Adrenal gland (tissue), 19 donors: ENCODE results near the gene NLRP4. TPM values are rescaled to one million over a fixed set of nuclear protein-coding genes. Genes with fewer than 3 reads are reported as not detected.

Source experiments
- DNase-seq, 7 donors: peaks; one replicate each; pipeline ENCODE4 v3.0.0-alpha.2; 2019 to 2020
- H3K27ac ChIP-seq, 5 donors: fragments of 200-600 bp; sonication (generic) in 4 of 5; 1 replicate in 3 of 5; 2 replicates in 2 of 5; pipeline versions ENCODE4 v1.5.1 to v1.8.0; 2016 to 2020; ENCODE audit warnings: mild to moderate bottlenecking in 1 of 5
- H3K27me3 ChIP-seq: fragments of 200-600 bp; 2 replicates; pipeline ENCODE4 v1.8.0; 2021
- H3K36me3 ChIP-seq, 2 donors: fragments of 200-600 bp; replicated peaks in 1 of 2; 1 replicate in 1 of 2; 2 replicates in 1 of 2; pipeline versions ENCODE4 v1.5.1 to v1.8.0; 2018 to 2022
- H3K4me1 ChIP-seq, 2 donors: fragments of 200-600 bp; replicated peaks in 1 of 2; 1 replicate in 1 of 2; 2 replicates in 1 of 2; pipeline versions ENCODE4 v1.5.1 to v1.8.0; 2018 to 2021
- H3K4me3 ChIP-seq, 4 donors: fragments of 200-600 bp; sonication (generic) in 3 of 4; one replicate each; pipeline ENCODE4 v1.5.1; 2016 to 2018
- H3K9me3 ChIP-seq, 3 donors: fragments of 200-600 bp; sonication (generic) in 1 of 3; replicated peaks in 1 of 3; 1 replicate in 2 of 3; 2 replicates in 1 of 3; pipeline versions ENCODE4 v1.5.1 to v1.8.0; 2016 to 2021
- CTCF ChIP-seq, 6 experiments: fragments of 450-650 bp in 4 of 6; fragments of 200-600 bp in 2 of 6; sonication (generic) in 1 of 6; IDR thresholded peaks; 1 replicate in 5 of 6; 2 replicates in 1 of 6; pipeline versions ENCODE4 v1.5.1 to v1.8.0; 2016 to 2021; ENCODE audit warnings: antibody characterized with exemption in 6 of 6, mild to moderate bottlenecking in 2 of 6, moderate library complexity in 1 of 6
- POLR2A ChIP-seq, 2 donors: fragments of 450-650 bp; IDR thresholded peaks; one replicate each; pipeline ENCODE4 v1.6.1; 2017; ENCODE audit warnings: antibody characterized with exemption in 2 of 2, mild to moderate bottlenecking in 2 of 2, moderate library complexity in 1 of 2
- WGBS, 4 donors: extraction: QIAGEN DNeasy Blood & Tissue Kit in 2 of 4; methylation state at CpG; one replicate each; pipeline versions ENCODE4 v1.1.5 to v1.1.7; 2013 to 2017; 5-methylcytosine and 5-hydroxymethylcytosine counted together
- intact Hi-C, 2 donors: fragments of 100-400 bp; cut with DNase I; formaldehyde crosslinking; loops; one replicate each; pipeline versions ENCODE4 v1.14.1 to v1.15.0; 2022 to 2023
- long read RNA-seq, 10 donors: library from polyadenylated mRNA in 3 of 10; unstranded in 2 of 10; stranded (forward) in 1 of 10; transcript quantifications; one replicate each; pipeline ENCODE4 v2.0.0 and lab custom pipeline, GENCODE V29; 2021 to 2026
- polyA plus RNA-seq, 3 donors: library from polyadenylated mRNA; stranded (reverse); fragments of 200-250 nt in 2 of 3; fragments of 350-450 nt in 1 of 3; fragmentation: Illumina TruSeq in 1 of 3; extraction: RNeasy Lipid Tissue Mini Kit (QIAGEN cat#74804) in 1 of 3; gene quantifications; one replicate each; pipeline ENCODE4 v1.2.3, GENCODE V29; 2013 to 2014
- total RNA-seq, 9 donors: library from RNA; depleted of rRNA in 4 of 9; stranded (reverse); fragments of >200 nt in 4 of 9; fragments of 120-200 nt in 1 of 9; fragmentation: NEBNext Ultra II Directional in 1 of 9; extraction: Animal tissue kit (Norgen Biotek cat#: 25700) in 1 of 9; gene quantifications; one replicate each; pipeline versions ENCODE4 v1.1.0 to v1.2.4, GENCODE V29; 2013 to 2023
- donor health status: healthy with polysubstance abuse.
- donor health status: Bipolar disorder and iron deficiency.
- donor health status: DM: yes; HTN: yes; CAD: no.
- donor health status: DM: no; HTN: no; CAD: no.
- donor health status: DM: no; HTN: no; CAD: no.
- donor health status: DM: yes; HTN: yes; CAD: no.

The NLRP4 gene
- total RNA-seq (not detected), polyA plus RNA-seq (not detected)
- long read RNA-seq, donor 1, result 0 reads
- long read RNA-seq, donor 2, result 0 reads
- long read RNA-seq, donor 3, result 0 reads
- long read RNA-seq, donor 4, result 0 reads
- long read RNA-seq, donor 5, result 0 reads
- long read RNA-seq, donor 6, result 0 reads
- long read RNA-seq, donor 7, result 0 reads
- long read RNA-seq, donor 8, result 0 reads
- long read RNA-seq, donor 9, result 0 reads
- long read RNA-seq, donor 10, result 0 reads

- intact Hi-C loops, result no loop called here
- H3K36me3 ChIP-seq, result no peaks in the 10 kb centered on the region
- H3K4me3 ChIP-seq, result no peak within 1 kb of the TSS
- no peaks in the 10 kb centered on the region for H3K4me1 ChIP-seq
- no peaks in the 10 kb centered on the region for H3K9me3 ChIP-seq
- H3K27ac ChIP-seq, result no peak within 1 kb of the TSS
- no peaks in the 10 kb centered on the region for H3K27me3 ChIP-seq
- TF ChIP-seq POLR2A (IDR thresholded peaks at IDR 0.05) (no peak), CTCF (IDR thresholded peaks at IDR 0.05) (no peak)
- 87 to 90% (median 87%) methylated on average over 16 of the region's 16 CpGs for WGBS, 4 donors
- DNase-seq, result no peak
Measured at GRCh38 chr19:55836340-55836739, at the start of gene NLRP4. TSS of gene NLRP4 (plus strand) at chr19:55836540. CDS start at chr19:55852081, 15,541 bp downstream.

- Histone ChIP-seq H3K36me3 (no peaks in the 10 kb centered on the region), H3K27me3 (peaks cover 3% of the 10 kb centered on the region), H3K4me1 (no peaks in the 10 kb centered on the region), H3K27ac (no peak overlapping the region), H3K4me3 (no peak overlapping the region), H3K9me3 (no peaks in the 10 kb centered on the region)
- DNase-seq, result no peak
- 79 to 91% (median 85%) methylated on average over 11 of the region's 11 CpGs for WGBS, 4 donors
- intact Hi-C loops, result no loop called here
- TF ChIP-seq POLR2A (IDR thresholded peaks at IDR 0.05), result no peak
- no peak for TF ChIP-seq CTCF (IDR thresholded peaks at IDR 0.05)
Measured at GRCh38 chr19:55795021-55795420, 41.3 kb upstream of the NLRP4 start.

GRCh38 chr19:55801416-55801815 lies 34.9 kb upstream of the NLRP4 start:
- intact Hi-C loops, result loop anchor here in 1 of 2 donors (10.0 kb wide), 1 partner anchor 287 kb away; no protein-coding TSS in a partner anchor
- Histone ChIP-seq H3K9me3 (no peaks in the 10 kb centered on the region), H3K4me1 (no peaks in the 10 kb centered on the region), H3K27ac (no peak overlapping the region), H3K27me3 (peaks cover 3% of the 10 kb centered on the region), H3K36me3 (no peaks in the 10 kb centered on the region), H3K4me3 (no peak overlapping the region)
- WGBS, 4 donors, result 57 to 68% (median 64%) methylated on average over 7 of the region's 7 CpGs
- no peak for DNase-seq
- TF ChIP-seq CTCF (IDR thresholded peaks at IDR 0.05) (no peak), POLR2A (IDR thresholded peaks at IDR 0.05) (no peak)

GRCh38 chr19:55802281-55802680 lies 34.1 kb upstream of the NLRP4 start:
- WGBS, 4 donors, result 77 to 89% (median 86%) methylated on average over 2 of the region's 2 CpGs
- Histone ChIP-seq H3K36me3 (no peaks in the 10 kb centered on the region), H3K4me1 (no peaks in the 10 kb centered on the region), H3K27ac (no peak overlapping the region), H3K9me3 (no peaks in the 10 kb centered on the region), H3K4me3 (no peak overlapping the region), H3K27me3 (no peaks in the 10 kb centered on the region)
- intact Hi-C loops, result loop anchor here in 1 of 2 donors (10.0 kb wide), 1 partner anchor 287 kb away; no protein-coding TSS in a partner anchor
- no peak for DNase-seq
- TF ChIP-seq POLR2A (IDR thresholded peaks at IDR 0.05) (no peak), CTCF (IDR thresholded peaks at IDR 0.05) (no peak)
